Cardiac muscle cell (in vitro differentiated cells and primary cell): Measurements from ENCODE around the gene AZI2. TPM values are rescaled to one million over a fixed set of nuclear protein-coding genes. Genes with fewer than 3 reads are reported as not detected.
A peak's percentile ranks its signal among the peaks of the same experiment; 100 is the strongest.

Experiments used
- DNase-seq, 2 donors: peaks; one replicate each; pipeline versions ENCODE4 v3.0.0 to v3.0.0-alpha.2; 2010 to 2017; ENCODE audit warnings: low read depth in 1 of 2, low spot score in 1 of 2
- H3K27ac ChIP-seq: fragments of 200-600 bp; sonication (generic); 2 replicates; pipeline ENCODE4 v1.5.1; 2016
- H3K27me3 ChIP-seq: fragments of 200-600 bp; sonication (generic); 2 replicates; pipeline ENCODE4 v1.6.0; 2016; ENCODE audit warnings: control low read depth
- H3K36me3 ChIP-seq: fragments of 200-600 bp; sonication (generic); 2 replicates; pipeline ENCODE4 v1.5.1; 2016; ENCODE audit warnings: control low read depth
- H3K4me1 ChIP-seq: fragments of 200-600 bp; sonication (generic); 2 replicates; pipeline ENCODE4 v1.8.1; 2017; ENCODE audit warnings: low read depth, mild to moderate bottlenecking, mixed run types
- H3K4me3 ChIP-seq: fragments of 200-600 bp; sonication (generic); 2 replicates; pipeline ENCODE4 v1.5.1; 2016; ENCODE audit warnings: mild to moderate bottlenecking
- H3K9me3 ChIP-seq: fragments of 200-600 bp; sonication (generic); 2 replicates; pipeline ENCODE4 v1.5.1; 2017; ENCODE audit warnings: low read depth, mild to moderate bottlenecking, control low read depth
- CTCF ChIP-seq: IDR thresholded peaks from 2 replicates; pipeline ENCODE4 v1.5.1; 2012; ENCODE audit warnings: low read depth, mild to moderate bottlenecking, low read length
- polyA plus RNA-seq: library from polyadenylated mRNA; unstranded; fragments of >200 nt; fragmentation: Nextera tagmentation; extraction: Ambion mirVana; gene quantifications from 2 replicates; pipeline ENCODE4 v1.2.1, GENCODE V29; 2016
- total RNA-seq: library from RNA; depleted of rRNA; stranded (reverse); fragments of >200 nt; gene quantifications from 2 replicates; pipeline ENCODE4 v1.2.3, GENCODE V29; 2016

Gene AZI2
- total and polyA plus RNA-seq, 2 experiments from 2014 or later, result 49.3 to 72.8 TPM

GRCh38 chr3:28320981-28321380 is 27.6 kb downstream of the AZI2 start:
- Histone ChIP-seq H3K27ac (no peak overlapping the region), H3K4me3 (no peak overlapping the region), H3K4me1 (no peaks in the 10 kb centered on the region), H3K36me3 (peaks cover 5% of the 10 kb centered on the region), H3K27me3 (no peaks in the 10 kb centered on the region), H3K9me3 (no peaks in the 10 kb centered on the region)
- TF ChIP-seq CTCF, result no peak
- no peak for DNase-seq

GRCh38 chr3:28317438-28318022 is 31.1 kb downstream of the AZI2 start:
- Histone ChIP-seq H3K4me3 (no peak overlapping the region), H3K27ac (no peak overlapping the region), H3K4me1 (no peaks in the 10 kb centered on the region), H3K9me3 (no peaks in the 10 kb centered on the region), H3K27me3 (no peaks in the 10 kb centered on the region), H3K36me3 (no peaks in the 10 kb centered on the region)
- TF ChIP-seq CTCF, result peak; percentile 69
- DNase-seq, result peak; percentile 58 to 62

GRCh38 chr3:28316226-28316625 is 32.4 kb downstream of the AZI2 start:
- H3K27ac ChIP-seq, result no peak overlapping the region
- no peak overlapping the region for H3K4me3 ChIP-seq
- H3K9me3 ChIP-seq, result no peaks in the 10 kb centered on the region
- no peak for TF ChIP-seq CTCF
- DNase-seq, result peak in 1 of 2 donors; percentile 57
- no peaks in the 10 kb centered on the region for H3K4me1 ChIP-seq
- no peaks in the 10 kb centered on the region for H3K36me3 ChIP-seq
- no peaks in the 10 kb centered on the region for H3K27me3 ChIP-seq

GRCh38 chr3:28315711-28316110 is 32.9 kb downstream of the AZI2 start:
- no peaks in the 10 kb centered on the region for H3K9me3 ChIP-seq
- no peak for DNase-seq
- no peak overlapping the region for H3K4me3 ChIP-seq
- H3K27me3 ChIP-seq, result no peaks in the 10 kb centered on the region
- no peak overlapping the region for H3K27ac ChIP-seq
- no peaks in the 10 kb centered on the region for H3K4me1 ChIP-seq
- TF ChIP-seq CTCF, result no peak
- no peaks in the 10 kb centered on the region for H3K36me3 ChIP-seq

- no peaks in the 10 kb centered on the region for H3K4me1 ChIP-seq
- H3K27ac ChIP-seq, result no peak overlapping the region
- H3K4me3 ChIP-seq, result no peak overlapping the region
- DNase-seq, result peak in 1 of 2 donors; percentile 68
- no peaks in the 10 kb centered on the region for H3K9me3 ChIP-seq
- H3K36me3 ChIP-seq, result no peaks in the 10 kb centered on the region
- no peaks in the 10 kb centered on the region for H3K27me3 ChIP-seq
- TF ChIP-seq CTCF, result no peak
Observed at GRCh38 chr3:28308196-28308595, 40.4 kb downstream of the AZI2 start.
